ENCODE results near the gene RICTOR. TPM values are rescaled to one million over a fixed set of nuclear protein-coding genes. Genes with fewer than 3 reads are reported as not detected.

Gene RICTOR
- total and polyA plus RNA-seq, 2 donors (not counting 1 experiment from before 2014, with no cell fraction given): 17.1 to 26.3 TPM

DNA sequence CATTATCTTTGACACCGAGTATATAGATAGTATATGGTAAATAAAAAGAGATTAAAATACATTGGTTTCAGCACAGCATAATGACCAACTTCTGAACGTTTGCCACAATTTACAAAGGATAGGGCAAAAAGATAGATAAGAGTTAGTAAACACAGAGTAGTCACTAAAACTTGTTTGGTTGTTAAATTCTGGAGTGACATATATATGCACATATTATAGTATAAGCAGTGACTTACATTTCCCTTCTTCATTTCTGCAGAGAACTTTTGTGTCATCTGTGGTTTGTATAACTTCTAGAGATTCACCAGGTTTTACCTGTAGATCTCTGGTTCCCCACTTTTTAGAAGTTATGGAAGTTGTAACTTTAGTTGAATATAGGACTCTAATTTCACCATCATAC, 44.4 kb upstream of the RICTOR start:
- Histone ChIP-seq H3K27ac (ENCODE audit: insufficient read depth, low read length) (no peak overlapping the region), H4K20me1 (ENCODE audit: control insufficient read depth, extremely low read depth, insufficient read depth, low read length) (no peaks in the 10 kb centered on the region), H3K9me3 (ENCODE audit: control insufficient read depth, insufficient read depth, low read depth, low read length) (no peaks in the 10 kb centered on the region), H3K4me1 (ENCODE audit: control insufficient read depth, extremely low read depth, insufficient read depth, low read length) (no peaks in the 10 kb centered on the region), H2AFZ (ENCODE audit: low read length) (no peak overlapping the region), H3K27me3 (ENCODE audit: control insufficient read depth, insufficient read depth, low read length) (no peaks in the 10 kb centered on the region), H3K4me3 (replicated peaks in 1 of 4; ENCODE audit: control extremely low read depth in 1 of 4, insufficient read depth in 1 of 4, low read depth in 3 of 4, low read length in 4 of 4) (no peak overlapping the region), H3K79me2 (ENCODE audit: control insufficient read depth, insufficient read depth, low read length) (no peaks in the 10 kb centered on the region), H3K9ac (ENCODE audit: insufficient read depth, low read length) (no peak overlapping the region), H3K36me3 (ENCODE audit: control insufficient read depth, insufficient read depth, low read length) (no peaks in the 10 kb centered on the region), H3K4me2 (ENCODE audit: extremely low read depth, insufficient read depth, low read length) (no peak overlapping the region)
- TF ChIP-seq, protein P1, sequence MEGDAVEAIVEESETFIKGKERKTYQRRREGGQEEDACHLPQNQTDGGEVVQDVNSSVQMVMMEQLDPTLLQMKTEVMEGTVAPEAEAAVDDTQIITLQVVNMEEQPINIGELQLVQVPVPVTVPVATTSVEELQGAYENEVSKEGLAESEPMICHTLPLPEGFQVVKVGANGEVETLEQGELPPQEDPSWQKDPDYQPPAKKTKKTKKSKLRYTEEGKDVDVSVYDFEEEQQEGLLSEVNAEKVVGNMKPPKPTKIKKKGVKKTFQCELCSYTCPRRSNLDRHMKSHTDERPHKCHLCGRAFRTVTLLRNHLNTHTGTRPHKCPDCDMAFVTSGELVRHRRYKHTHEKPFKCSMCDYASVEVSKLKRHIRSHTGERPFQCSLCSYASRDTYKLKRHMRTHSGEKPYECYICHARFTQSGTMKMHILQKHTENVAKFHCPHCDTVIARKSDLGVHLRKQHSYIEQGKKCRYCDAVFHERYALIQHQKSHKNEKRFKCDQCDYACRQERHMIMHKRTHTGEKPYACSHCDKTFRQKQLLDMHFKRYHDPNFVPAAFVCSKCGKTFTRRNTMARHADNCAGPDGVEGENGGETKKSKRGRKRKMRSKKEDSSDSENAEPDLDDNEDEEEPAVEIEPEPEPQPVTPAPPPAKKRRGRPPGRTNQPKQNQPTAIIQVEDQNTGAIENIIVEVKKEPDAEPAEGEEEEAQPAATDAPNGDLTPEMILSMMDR (conservative IDR thresholded peaks at IDR 0.05 in 1 of 2, IDR thresholded peaks at IDR 0.05 in 1 of 2; ENCODE audit: low read depth in 1 of 2, low read length in 2 of 2): no peak
- TF ChIP-seq EZH2 (IDR thresholded peaks at IDR 0.05; ENCODE audit: low read length, missing control alignments): no peak
- DNase-seq (ENCODE audit: low read depth in 2 of 2): no peak

DNA sequence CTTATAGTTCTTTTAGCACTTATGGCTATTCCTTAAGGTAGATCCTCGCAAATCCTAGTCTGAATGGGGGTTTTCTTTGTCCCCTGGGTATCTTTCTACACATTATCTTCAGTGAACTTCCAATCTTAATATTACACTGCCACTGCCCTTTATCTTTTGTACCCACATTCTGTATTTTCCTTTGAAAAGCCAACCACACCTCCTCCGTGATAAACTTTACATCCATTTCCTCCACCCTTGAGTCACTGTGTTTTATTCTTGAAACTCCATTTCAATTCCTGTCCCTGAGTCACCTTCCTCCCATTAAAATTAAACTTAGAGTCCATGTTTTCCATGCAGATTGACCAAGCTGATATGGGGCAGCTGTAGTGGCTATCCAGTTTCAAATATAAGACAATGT, 43.2 kb upstream of the RICTOR start:
- TF ChIP-seq, protein P1 (conservative IDR thresholded peaks at IDR 0.05 in 1 of 2, IDR thresholded peaks at IDR 0.05 in 1 of 2; ENCODE audit: low read depth in 1 of 2, low read length in 2 of 2): no peak
- TF ChIP-seq EZH2 (IDR thresholded peaks at IDR 0.05; ENCODE audit: low read length, missing control alignments): no peak
- H3K27ac ChIP-seq (ENCODE audit: insufficient read depth, low read length): no peak overlapping the region
- no peaks in the 10 kb centered on the region for H3K36me3 ChIP-seq (ENCODE audit: control insufficient read depth, insufficient read depth, low read length)
- DNase-seq (ENCODE audit: low read depth in 2 of 2): peak in 1 of 2 donors; percentile 32
- no peaks in the 10 kb centered on the region for H3K9me3 ChIP-seq (ENCODE audit: control insufficient read depth, insufficient read depth, low read depth, low read length)
- no peak overlapping the region for H2AFZ ChIP-seq (ENCODE audit: low read length)
- no peak overlapping the region for H3K9ac ChIP-seq (ENCODE audit: insufficient read depth, low read length)
- H4K20me1 ChIP-seq (ENCODE audit: control insufficient read depth, extremely low read depth, insufficient read depth, low read length): no peaks in the 10 kb centered on the region
- no peak overlapping the region for H3K4me3 ChIP-seq (replicated peaks in 1 of 4; ENCODE audit: control extremely low read depth in 1 of 4, insufficient read depth in 1 of 4, low read depth in 3 of 4, low read length in 4 of 4)
- no peak overlapping the region for H3K4me2 ChIP-seq (ENCODE audit: extremely low read depth, insufficient read depth, low read length)
- no peaks in the 10 kb centered on the region for H3K27me3 ChIP-seq (ENCODE audit: control insufficient read depth, insufficient read depth, low read length)
- H3K79me2 ChIP-seq (ENCODE audit: control insufficient read depth, insufficient read depth, low read length): no peaks in the 10 kb centered on the region
- H3K4me1 ChIP-seq (ENCODE audit: control insufficient read depth, extremely low read depth, insufficient read depth, low read length): no peaks in the 10 kb centered on the region

DNA sequence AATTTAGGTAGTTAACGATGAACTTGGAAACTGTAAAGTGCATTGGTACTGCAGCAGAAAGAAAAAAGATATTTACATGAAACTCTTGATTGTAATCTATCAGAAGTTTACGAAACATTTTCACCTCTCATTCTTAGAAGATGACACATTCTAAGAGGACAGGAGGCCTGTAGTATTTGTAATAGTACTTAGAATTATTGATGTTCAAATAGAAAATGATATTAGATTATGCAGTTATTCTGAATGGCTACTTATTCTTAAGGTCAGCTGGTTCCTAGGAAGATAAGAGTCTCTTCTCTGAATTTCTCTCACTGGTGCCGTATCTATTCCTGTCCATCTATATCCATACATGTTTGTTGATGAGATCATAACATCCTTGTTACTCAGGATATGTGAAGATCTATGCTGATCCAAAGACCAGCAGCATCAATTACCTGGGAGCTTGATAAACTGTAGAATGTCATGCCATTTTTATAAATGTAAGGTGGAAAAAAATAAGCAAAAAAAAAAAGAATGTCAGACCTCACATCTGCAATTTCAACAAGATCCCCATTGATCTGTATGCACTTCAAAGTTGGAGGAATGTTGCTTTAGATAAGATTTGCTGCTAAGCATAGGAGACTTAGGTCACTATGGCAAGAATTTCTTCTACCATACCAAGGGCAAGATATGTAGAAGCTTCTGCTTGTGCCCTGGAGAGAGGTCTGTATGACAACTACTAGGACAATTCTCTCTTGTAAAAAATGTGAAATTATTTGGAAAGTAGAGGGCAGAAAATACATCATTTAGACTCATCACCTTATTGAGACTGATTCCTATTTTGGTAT, 42.4 kb upstream of the RICTOR start:
- DNase-seq (ENCODE audit: low read depth in 2 of 2): no peak
- no peaks in the 10 kb centered on the region for H3K27me3 ChIP-seq (ENCODE audit: control insufficient read depth, insufficient read depth, low read length)
- no peak overlapping the region for H3K9ac ChIP-seq (ENCODE audit: insufficient read depth, low read length)
- no peak overlapping the region for H2AFZ ChIP-seq (ENCODE audit: low read length)
- no peaks in the 10 kb centered on the region for H3K36me3 ChIP-seq (ENCODE audit: control insufficient read depth, insufficient read depth, low read length)
- H3K27ac ChIP-seq (ENCODE audit: insufficient read depth, low read length): no peak overlapping the region
- no peaks in the 10 kb centered on the region for H3K4me1 ChIP-seq (ENCODE audit: control insufficient read depth, extremely low read depth, insufficient read depth, low read length)
- no peaks in the 10 kb centered on the region for H4K20me1 ChIP-seq (ENCODE audit: control insufficient read depth, extremely low read depth, insufficient read depth, low read length)
- no peaks in the 10 kb centered on the region for H3K9me3 ChIP-seq (ENCODE audit: control insufficient read depth, insufficient read depth, low read depth, low read length)
- H3K4me3 ChIP-seq (replicated peaks in 1 of 4; ENCODE audit: control extremely low read depth in 1 of 4, insufficient read depth in 1 of 4, low read depth in 3 of 4, low read length in 4 of 4): no peak overlapping the region
- H3K79me2 ChIP-seq (ENCODE audit: control insufficient read depth, insufficient read depth, low read length): no peaks in the 10 kb centered on the region
- TF ChIP-seq, protein P1 (conservative IDR thresholded peaks at IDR 0.05 in 1 of 2, IDR thresholded peaks at IDR 0.05 in 1 of 2; ENCODE audit: low read depth in 1 of 2, low read length in 2 of 2): no peak
- TF ChIP-seq EZH2 (IDR thresholded peaks at IDR 0.05; ENCODE audit: low read length, missing control alignments): no peak
- H3K4me2 ChIP-seq (ENCODE audit: extremely low read depth, insufficient read depth, low read length): no peak overlapping the region
